Suppressor macrophage treated with lipopolysaccharide for 1 hour (primary cell): ENCODE results near the gene ME3.
A peak's percentile ranks its signal among the peaks of the same experiment; 100 is the strongest.

Experiments
- DNase-seq, 3 donors: peaks; one replicate each; pipeline ENCODE4 v3.0.0-alpha.2; 2020 to 2022

ME3 gene

GRCh38 chr11:86692317-86692716 lies 19.9 kb upstream of the ME3 start:
- no peak for DNase-seq

- DNase-seq: peak; percentile 62 to 71 (median 65)
Measured at GRCh38 chr11:86688398-86689179, 16.2 kb upstream of the ME3 start.

- DNase-seq: peak in 1 of 3 donors; percentile 26
Measured at GRCh38 chr11:86687185-86687778, 14.9 kb upstream of the ME3 start.

GRCh38 chr11:86686531-86686930 lies 14.1 kb upstream of the ME3 start:
- no peak for DNase-seq

GRCh38 chr11:86681483-86681756 lies 9.0 kb upstream of the ME3 start:
- DNase-seq: no peak

- no peak for DNase-seq
Measured at GRCh38 chr11:86680716-86681482, 8.5 kb upstream of the ME3 start.

GRCh38 chr11:86678823-86679222 lies 6.4 kb upstream of the ME3 start:
- no peak for DNase-seq

- no peak for DNase-seq
Measured at GRCh38 chr11:86678296-86678695, 5.9 kb upstream of the ME3 start.

GRCh38 chr11:86676533-86677154 lies 4.2 kb upstream of the ME3 start:
- peak; percentile 21 to 31 (median 24) for DNase-seq

- no peak for DNase-seq
Measured at GRCh38 chr11:86676010-86676409, 3.6 kb upstream of the ME3 start.

GRCh38 chr11:86675017-86675416 lies 2.6 kb upstream of the ME3 start:
- DNase-seq: peak; percentile 37 to 60 (median 43)

- DNase-seq: no peak
Measured at GRCh38 chr11:86673872-86674750, 1.7 kb upstream of the ME3 start.

GRCh38 chr11:86673055-86673843 lies 833 bp upstream of the ME3 start:
- DNase-seq: no peak

- peak; percentile 24 to 52 (median 26) for DNase-seq
Measured at GRCh38 chr11:86671531-86672006, 847 bp downstream of the ME3 start.

GRCh38 chr11:86670911-86671310 lies 1.5 kb downstream of the ME3 start:
- DNase-seq: no peak

- DNase-seq: no peak
Measured at GRCh38 chr11:86670181-86670580, 2.2 kb downstream of the ME3 start.

- no peak for DNase-seq
Measured at GRCh38 chr11:86669424-86669823, 3.0 kb downstream of the ME3 start.

GRCh38 chr11:86668929-86669328 lies 3.5 kb downstream of the ME3 start:
- DNase-seq: no peak

GRCh38 chr11:86666193-86666592 lies 6.2 kb downstream of the ME3 start:
- DNase-seq: no peak

GRCh38 chr11:86664930-86665329 lies 7.5 kb downstream of the ME3 start:
- DNase-seq: no peak

- DNase-seq: no peak
Measured at GRCh38 chr11:86663761-86664160, 8.7 kb downstream of the ME3 start.

GRCh38 chr11:86663291-86663690 lies 9.1 kb downstream of the ME3 start:
- DNase-seq: no peak
